PFSK-1 (cell line): ENCODE data around the gene DUS1L.

Experiments used
- POLR2AphosphoS5 ChIP-seq: IDR thresholded peaks from 2 replicates; pipeline ENCODE4 v1.6.1; 2012; ENCODE audit warnings: low read depth, mild to moderate bottlenecking, control low read depth, low read length, moderate library complexity
- SIN3A ChIP-seq: IDR thresholded peaks from 2 replicates; pipeline ENCODE4 v1.6.1; 2012; ENCODE audit warnings: mild to moderate bottlenecking, low read length, moderate library complexity, borderline replicate concordance; ENCODE audit not compliant: insufficient read depth
- TAF1 ChIP-seq: IDR thresholded peaks from 2 replicates; pipeline ENCODE4 v1.6.1; 2012; ENCODE audit warnings: low read length, control low read depth, borderline replicate concordance; ENCODE audit not compliant: insufficient read depth
- TF ChIP-seq, protein P1 (sequence below), 2 experiments: IDR thresholded peaks; 2 replicates each; pipeline versions ENCODE4 v1.6.1 to v1.8.0; 2011 to 2012; ENCODE audit warnings: low read depth in 2 of 2, low read length in 2 of 2, control low read depth in 1 of 2, inconsistent platforms in 1 of 2, mild to moderate bottlenecking in 1 of 2, moderate library complexity in 1 of 2; ENCODE audit not compliant: insufficient read depth in 1 of 2

DNA sequence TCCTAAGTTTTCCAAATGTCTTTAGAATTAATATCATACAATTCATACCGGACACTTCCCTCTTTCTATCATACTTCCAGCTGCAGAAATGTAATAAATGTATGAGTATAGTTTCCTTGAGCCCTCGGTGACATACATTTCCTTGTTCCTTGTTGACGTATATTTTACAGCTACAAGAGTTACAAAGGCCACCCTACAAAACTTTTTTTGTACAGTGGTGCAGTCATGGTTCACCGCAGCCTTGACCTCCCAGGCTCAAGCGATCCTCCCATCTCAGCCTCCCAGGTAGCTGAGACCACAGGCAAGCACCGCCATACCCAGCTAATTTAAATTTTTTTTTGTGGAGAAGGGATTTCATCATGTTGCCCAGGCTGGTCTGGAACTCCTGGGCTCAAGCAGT lies 7.2 kb upstream of the DUS1L start:
- TF ChIP-seq, protein P1, sequence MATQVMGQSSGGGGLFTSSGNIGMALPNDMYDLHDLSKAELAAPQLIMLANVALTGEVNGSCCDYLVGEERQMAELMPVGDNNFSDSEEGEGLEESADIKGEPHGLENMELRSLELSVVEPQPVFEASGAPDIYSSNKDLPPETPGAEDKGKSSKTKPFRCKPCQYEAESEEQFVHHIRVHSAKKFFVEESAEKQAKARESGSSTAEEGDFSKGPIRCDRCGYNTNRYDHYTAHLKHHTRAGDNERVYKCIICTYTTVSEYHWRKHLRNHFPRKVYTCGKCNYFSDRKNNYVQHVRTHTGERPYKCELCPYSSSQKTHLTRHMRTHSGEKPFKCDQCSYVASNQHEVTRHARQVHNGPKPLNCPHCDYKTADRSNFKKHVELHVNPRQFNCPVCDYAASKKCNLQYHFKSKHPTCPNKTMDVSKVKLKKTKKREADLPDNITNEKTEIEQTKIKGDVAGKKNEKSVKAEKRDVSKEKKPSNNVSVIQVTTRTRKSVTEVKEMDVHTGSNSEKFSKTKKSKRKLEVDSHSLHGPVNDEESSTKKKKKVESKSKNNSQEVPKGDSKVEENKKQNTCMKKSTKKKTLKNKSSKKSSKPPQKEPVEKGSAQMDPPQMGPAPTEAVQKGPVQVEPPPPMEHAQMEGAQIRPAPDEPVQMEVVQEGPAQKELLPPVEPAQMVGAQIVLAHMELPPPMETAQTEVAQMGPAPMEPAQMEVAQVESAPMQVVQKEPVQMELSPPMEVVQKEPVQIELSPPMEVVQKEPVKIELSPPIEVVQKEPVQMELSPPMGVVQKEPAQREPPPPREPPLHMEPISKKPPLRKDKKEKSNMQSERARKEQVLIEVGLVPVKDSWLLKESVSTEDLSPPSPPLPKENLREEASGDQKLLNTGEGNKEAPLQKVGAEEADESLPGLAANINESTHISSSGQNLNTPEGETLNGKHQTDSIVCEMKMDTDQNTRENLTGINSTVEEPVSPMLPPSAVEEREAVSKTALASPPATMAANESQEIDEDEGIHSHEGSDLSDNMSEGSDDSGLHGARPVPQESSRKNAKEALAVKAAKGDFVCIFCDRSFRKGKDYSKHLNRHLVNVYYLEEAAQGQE (IDR thresholded peaks at IDR 0.05; ENCODE audit: insufficient read depth in 1 of 2, low read depth in 2 of 2, low read length in 2 of 2), result no peak
- no peak for TF ChIP-seq POLR2AphosphoS5
- no peak for TF ChIP-seq SIN3A
- no peak for TF ChIP-seq TAF1
